ENCODE results near the gene ENOSF1.
"Not testable (repeated sequence)": the region's sequence is repeated elsewhere in the genome, so short reads cannot be mapped to it uniquely, and the experiment has no call there.

Gene ENOSF1

GRCh38 chr18:706405-706804 is 6.0 kb downstream of the ENOSF1 start:
- DNase-seq (ENCODE audit: low spot score), result no peak

- DNase-seq (ENCODE audit: low spot score), result no peak
Measured at GRCh38 chr18:703213-703967, 9.0 kb downstream of the ENOSF1 start.

GRCh38 chr18:697800-698199 is 14.6 kb downstream of the ENOSF1 start:
- DNase-seq (ENCODE audit: low spot score), result no peak

GRCh38 chr18:697012-697411 is 15.4 kb downstream of the ENOSF1 start:
- no peak for DNase-seq (ENCODE audit: low spot score)

GRCh38 chr18:693466-694187 is 18.8 kb downstream of the ENOSF1 start:
- DNase-seq (ENCODE audit: low spot score), result no peak

- no peak for DNase-seq (ENCODE audit: low spot score)
Measured at GRCh38 chr18:692824-693223, 19.6 kb downstream of the ENOSF1 start.

- no peak for DNase-seq (ENCODE audit: low spot score)
Measured at GRCh38 chr18:688323-688722, 24.1 kb downstream of the ENOSF1 start.

GRCh38 chr18:686339-687111 is 25.9 kb downstream of the ENOSF1 start:
- no peak for DNase-seq (ENCODE audit: low spot score)

- no peak for DNase-seq (ENCODE audit: low spot score)
Measured at GRCh38 chr18:685438-685837, 27.0 kb downstream of the ENOSF1 start.

GRCh38 chr18:683531-683930 is 28.9 kb downstream of the ENOSF1 start:
- no peak for DNase-seq (ENCODE audit: low spot score)

- DNase-seq (ENCODE audit: low spot score), result no peak
Measured at GRCh38 chr18:682833-683232, 29.6 kb downstream of the ENOSF1 start.

GRCh38 chr18:682416-682815 is 30.0 kb downstream of the ENOSF1 start:
- not testable (repeated sequence) for DNase-seq (ENCODE audit: low spot score)

- no peak for DNase-seq (ENCODE audit: low spot score)
Measured at GRCh38 chr18:681985-682384, 30.4 kb downstream of the ENOSF1 start.

- DNase-seq (ENCODE audit: low spot score), result no peak
Measured at GRCh38 chr18:680392-680791, 32.0 kb downstream of the ENOSF1 start.

GRCh38 chr18:679516-679915 is 32.9 kb downstream of the ENOSF1 start:
- DNase-seq (ENCODE audit: low spot score), result no peak

GRCh38 chr18:678482-679182 is 33.8 kb downstream of the ENOSF1 start:
- DNase-seq (ENCODE audit: low spot score), result no peak

- DNase-seq (ENCODE audit: low spot score), result no peak
Measured at GRCh38 chr18:677951-678381, 34.5 kb downstream of the ENOSF1 start.

GRCh38 chr18:677145-677544 is 35.3 kb downstream of the ENOSF1 start:
- DNase-seq (ENCODE audit: low spot score), result no peak

- no peak for DNase-seq (ENCODE audit: low spot score)
Measured at GRCh38 chr18:676736-677135, 35.7 kb downstream of the ENOSF1 start.

GRCh38 chr18:676069-676468 is 36.4 kb downstream of the ENOSF1 start:
- no peak for DNase-seq (ENCODE audit: low spot score)

GRCh38 chr18:675307-675706 is 37.1 kb downstream of the ENOSF1 start:
- DNase-seq (ENCODE audit: low spot score), result no peak

- DNase-seq (ENCODE audit: low spot score), result no peak
Measured at GRCh38 chr18:673769-674168, 38.7 kb downstream of the ENOSF1 start.

Data from putamen (tissue), 1 donor.